Activated CD4-positive, alpha-beta T cell treated with anti-CD3 and anti-CD28 coated beads for 36 hours (primary cell): ENCODE results near the gene XPR1. TPM values are rescaled to one million over a fixed set of nuclear protein-coding genes. Genes with fewer than 3 reads are reported as not detected.

Source experiments
- ATAC-seq: fragments of 200-7000 bp; cut with Tn5 transposase; one replicate; pipeline ENCODE4 v1.10.0; 2021; ENCODE audit warnings: mild to moderate bottlenecking, moderate library complexity
- CTCF ChIA-PET: fragments of 350-600 bp; sonication (Branson Sonifier 250); formaldehyde crosslinking; loops from one replicate; lab custom pipeline; 2021; ENCODE audit warnings: antibody characterized with exemption; lab: Charles Lee
- POLR2A ChIA-PET: fragments of 350-600 bp; sonication (Branson Sonifier 250); formaldehyde crosslinking; loops from one replicate; lab custom pipeline; 2021; ENCODE audit warnings: antibody characterized with exemption, inconsistent platforms; lab: Charles Lee
- DNase-seq: peaks from one replicate; pipeline ENCODE4 v3.0.0-alpha.2; 2020
- H3K27ac Mint-ChIP-seq: one replicate; pipeline ENCODE4 v1.8.0; 2021; ENCODE audit warnings: mixed read lengths
- H3K27me3 Mint-ChIP-seq: one replicate; pipeline ENCODE4 v1.8.0; 2021; ENCODE audit warnings: mixed read lengths
- H3K36me3 Mint-ChIP-seq: one replicate; pipeline ENCODE4 v1.8.0; 2021; ENCODE audit warnings: low read depth, mixed read lengths
- H3K4me1 Mint-ChIP-seq: one replicate; pipeline ENCODE4 v1.8.0; 2021; ENCODE audit warnings: mixed read lengths
- H3K4me3 Mint-ChIP-seq: one replicate; pipeline ENCODE4 v1.8.0; 2021; ENCODE audit warnings: mild to moderate bottlenecking, moderate library complexity, mixed read lengths
- H3K9me3 Mint-ChIP-seq: one replicate; pipeline ENCODE4 v1.8.0; 2021; ENCODE audit warnings: low read depth, mixed read lengths
- intact Hi-C, 2 experiments: fragments of 100-400 bp; cut with DNase I in 1 of 2; cut with micrococcal nuclease in 1 of 2; formaldehyde crosslinking; loops; one replicate each; pipeline versions ENCODE4 v1.14.2 to v1.15.1; 2022 to 2024; cut with DNase I, micrococcal nuclease
- total RNA-seq, 2 experiments: library from RNA; stranded (reverse); gene quantifications; one replicate each; pipeline ENCODE4 v1.2.3, GENCODE V29; 2021

Gene XPR1
- total RNA-seq, 2 experiments from 2014 or later = 18.4 to 25.2 TPM

DNA sequence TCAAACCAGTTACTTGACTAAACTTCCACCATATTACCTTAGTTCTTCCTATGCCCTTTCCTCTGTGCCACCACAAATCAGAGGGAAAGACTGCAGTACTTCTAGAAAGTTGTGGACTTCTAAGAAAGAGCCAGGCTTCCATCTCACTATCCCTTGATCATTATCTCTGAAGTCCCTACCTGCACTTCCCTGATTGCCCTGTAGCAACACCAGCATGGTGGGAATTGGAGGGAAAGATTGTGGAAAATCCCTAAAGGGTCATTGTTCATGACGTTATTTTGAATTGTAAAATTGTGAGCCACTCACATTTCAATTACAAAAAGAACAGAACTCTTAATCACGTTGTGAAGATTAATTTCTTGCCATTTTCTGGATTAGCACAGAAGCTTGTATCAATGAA lies 257.5 kb downstream of the XPR1 start:
- no peaks in the 10 kb centered on the region for H3K27me3 Mint-ChIP-seq
- no peak overlapping the region for H3K27ac Mint-ChIP-seq
- ATAC-seq (no peak), DNase-seq (no peak)
- H3K36me3 Mint-ChIP-seq = no peaks in the 10 kb centered on the region
- H3K4me3 Mint-ChIP-seq = no peak overlapping the region
- no peaks in the 10 kb centered on the region for H3K9me3 Mint-ChIP-seq
- ChIA-PET CTCF (no interaction called here), POLR2A (interaction anchor here (0.6 kb wide), 1 partner anchor 217 kb away, joined by 4 read pairs; no protein-coding TSS in a partner anchor)
- intact Hi-C loops = no loop called here
- peaks cover 10% of the 10 kb centered on the region for H3K4me1 Mint-ChIP-seq

DNA sequence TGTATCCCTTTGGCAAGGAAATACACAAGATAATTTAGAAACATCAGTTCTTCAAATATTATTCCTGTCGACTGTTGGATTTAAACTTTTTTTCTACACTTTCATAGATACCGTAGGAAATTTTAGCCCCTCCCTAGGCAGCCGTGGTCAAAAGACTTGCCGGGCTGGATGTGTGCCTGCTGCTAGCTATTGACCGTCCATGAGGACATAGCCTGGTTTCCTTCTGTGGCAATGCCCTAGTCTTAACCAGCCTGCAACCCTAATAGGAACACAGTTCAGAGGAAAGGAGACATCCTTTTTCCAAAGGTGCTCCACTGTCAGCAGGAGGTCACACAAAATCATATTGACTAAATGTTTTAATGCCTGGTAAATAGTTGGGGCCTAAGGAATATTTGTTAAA lies 260.4 kb downstream of the XPR1 start:
- CTCF ChIA-PET = interaction anchor here (1.0 kb wide), 1 partner anchor 278 kb away, joined by 3 read pairs; no protein-coding TSS in a partner anchor
- no peak overlapping the region for H3K27ac Mint-ChIP-seq
- ATAC-seq = no peak

DNA sequence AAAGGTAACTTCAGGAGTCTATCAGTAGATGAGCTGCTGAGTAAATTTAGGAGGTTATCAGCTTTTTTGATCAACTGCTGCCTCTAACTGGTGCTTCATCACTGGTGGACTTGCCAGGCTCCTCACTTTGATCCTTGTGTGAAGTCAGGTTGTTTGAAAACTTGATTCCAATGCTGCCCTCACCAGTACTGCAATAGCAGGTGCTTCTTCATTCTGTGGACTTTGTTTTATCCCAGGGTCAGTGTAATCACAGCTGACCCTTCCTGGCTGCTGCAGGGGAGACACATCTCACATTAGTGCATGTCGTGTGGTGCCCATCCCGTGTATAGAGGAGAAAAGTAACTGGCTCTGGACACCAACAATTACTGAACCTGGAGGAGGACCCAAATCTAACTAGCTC lies 260.9 kb downstream of the XPR1 start:
- ATAC-seq = no peak
- intact Hi-C loops = no loop called here
- Mint-ChIP-seq H3K4me3 (no peak overlapping the region), H3K27ac (no peak overlapping the region), H3K4me1 (peaks cover 10% of the 10 kb centered on the region), H3K27me3 (no peaks in the 10 kb centered on the region), H3K36me3 (no peaks in the 10 kb centered on the region), H3K9me3 (no peaks in the 10 kb centered on the region)
- POLR2A ChIA-PET = no interaction called here
- CTCF ChIA-PET = interaction anchor here (0.7 to 1.0 kb wide), 2 partner anchors 31 to 277 kb away, joined by 3 read pairs; no protein-coding TSS in a partner anchor
- no peak for DNase-seq

More for the DNA sequence above, 260.4 kb downstream of the XPR1 start:
- no peaks in the 10 kb centered on the region for H3K36me3 Mint-ChIP-seq
- no peaks in the 10 kb centered on the region for H3K9me3 Mint-ChIP-seq
- no peaks in the 10 kb centered on the region for H3K27me3 Mint-ChIP-seq
- no peak overlapping the region for H3K4me3 Mint-ChIP-seq
- DNase-seq = no peak
- POLR2A ChIA-PET = no interaction called here
- intact Hi-C loops = no loop called here
- peaks cover 10% of the 10 kb centered on the region for H3K4me1 Mint-ChIP-seq

DNA sequence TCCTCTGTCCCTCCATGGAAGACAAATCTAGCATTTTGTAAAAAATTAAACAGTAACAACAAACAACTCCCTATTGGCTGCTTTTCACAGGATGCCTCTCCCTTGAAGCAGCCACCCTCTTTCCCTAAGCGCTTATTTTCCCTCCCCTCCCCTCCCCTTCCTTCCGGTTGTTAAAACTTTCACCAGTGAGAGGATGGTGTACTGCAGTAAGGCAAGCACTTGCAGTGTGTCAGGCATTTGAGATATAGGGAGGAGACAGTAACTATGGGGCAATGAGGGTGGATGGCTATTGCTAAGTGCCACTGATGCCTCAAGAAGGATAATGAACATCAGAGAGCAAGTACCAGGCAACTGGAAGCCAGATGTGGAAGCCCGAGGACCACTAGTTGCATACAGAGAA lies 261.8 kb downstream of the XPR1 start:
- ATAC-seq = no peak

DNA sequence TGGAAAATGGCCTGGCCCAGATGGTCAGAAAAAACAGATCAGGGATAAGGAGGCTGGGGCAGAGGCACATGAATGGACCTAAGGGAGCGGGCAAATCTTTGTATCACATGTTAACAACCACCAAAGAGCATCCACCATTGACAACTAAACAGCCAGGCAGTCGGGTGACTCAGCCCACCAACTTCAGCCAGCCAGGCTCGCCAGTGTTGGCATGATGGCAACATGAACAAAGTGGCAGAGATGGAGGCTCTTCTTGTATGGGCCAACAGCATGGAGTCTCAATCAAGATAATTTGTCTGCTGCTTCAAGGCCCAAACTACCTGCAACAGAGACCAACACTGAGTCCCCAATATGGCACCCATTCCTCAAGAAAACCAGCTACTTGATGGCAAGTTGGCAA lies 264.3 kb downstream of the XPR1 start:
- no peaks in the 10 kb centered on the region for H3K36me3 Mint-ChIP-seq
- H3K27me3 Mint-ChIP-seq = peaks cover 2% of the 10 kb centered on the region
- ATAC-seq = no peak
- no peak for DNase-seq
- no peak overlapping the region for H3K4me3 Mint-ChIP-seq
- ChIA-PET CTCF (no interaction called here), POLR2A (no interaction called here)
- no peak overlapping the region for H3K27ac Mint-ChIP-seq
- no peaks in the 10 kb centered on the region for H3K9me3 Mint-ChIP-seq
- intact Hi-C loops = no loop called here
- H3K4me1 Mint-ChIP-seq = peaks cover 10% of the 10 kb centered on the region

More for the DNA sequence above, 261.8 kb downstream of the XPR1 start:
- no peak overlapping the region for H3K4me3 Mint-ChIP-seq
- no peak for DNase-seq
- no peak overlapping the region for H3K27ac Mint-ChIP-seq
- H3K36me3 Mint-ChIP-seq = no peaks in the 10 kb centered on the region
- H3K4me1 Mint-ChIP-seq = peaks cover 10% of the 10 kb centered on the region
- no peaks in the 10 kb centered on the region for H3K27me3 Mint-ChIP-seq
- intact Hi-C loops = no loop called here
- ChIA-PET POLR2A (no interaction called here), CTCF (interaction anchor here (0.9 kb wide), 1 partner anchor 27 kb away, joined by 3 read pairs; no protein-coding TSS in a partner anchor)
- H3K9me3 Mint-ChIP-seq = no peaks in the 10 kb centered on the region

DNA sequence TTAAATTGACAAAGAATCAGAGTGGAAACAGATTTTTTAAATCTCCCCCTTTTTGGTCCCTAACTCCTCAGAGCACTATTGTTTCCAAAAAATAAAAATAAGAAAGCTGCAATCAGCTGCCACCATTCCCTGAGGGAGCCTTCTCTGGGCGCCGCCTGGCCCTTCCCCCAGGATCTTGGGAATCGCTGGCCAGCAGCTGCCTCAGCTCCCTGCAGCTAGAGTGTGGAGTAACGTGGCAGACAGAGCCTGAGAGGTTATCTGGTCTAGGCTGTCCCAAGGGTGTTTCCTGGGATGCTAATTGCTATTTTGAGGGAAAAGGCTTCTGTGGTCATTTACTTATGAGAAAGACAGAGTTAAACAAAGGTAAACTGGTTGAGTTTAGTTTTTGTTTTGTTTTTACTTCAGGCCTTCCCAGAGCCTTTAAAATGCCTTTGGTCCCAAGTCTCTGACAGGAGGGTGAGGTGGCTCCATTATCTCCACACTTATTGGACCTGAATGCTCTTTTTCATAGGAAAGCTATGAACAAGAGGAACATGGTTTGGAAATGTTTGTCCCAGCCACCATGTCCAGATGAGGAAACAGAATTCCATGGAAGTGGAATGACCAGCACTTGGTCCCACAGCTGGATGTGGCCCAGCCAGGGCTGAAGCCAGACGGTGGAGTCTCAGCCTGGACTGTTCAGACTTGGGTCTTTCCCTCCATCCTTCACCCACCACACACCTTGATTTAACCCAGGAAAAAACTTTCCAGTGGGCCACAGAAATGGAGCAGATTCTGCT lies 266.8 kb downstream of the XPR1 start:
- ATAC-seq = no peak
- H3K36me3 Mint-ChIP-seq = no peaks in the 10 kb centered on the region
- DNase-seq = no peak
- H3K4me3 Mint-ChIP-seq = no peak overlapping the region
- H3K9me3 Mint-ChIP-seq = no peaks in the 10 kb centered on the region
- ChIA-PET CTCF (interaction anchor here (0.6 to 1.0 kb wide), 4 partner anchors 16 to 51 kb away, joined by 3 read pairs; no protein-coding TSS in a partner anchor), POLR2A (no interaction called here)
- peaks cover 2% of the 10 kb centered on the region for H3K27me3 Mint-ChIP-seq
- no peak overlapping the region for H3K27ac Mint-ChIP-seq
- intact Hi-C loops = no loop called here
- H3K4me1 Mint-ChIP-seq = peaks cover 6% of the 10 kb centered on the region

DNA sequence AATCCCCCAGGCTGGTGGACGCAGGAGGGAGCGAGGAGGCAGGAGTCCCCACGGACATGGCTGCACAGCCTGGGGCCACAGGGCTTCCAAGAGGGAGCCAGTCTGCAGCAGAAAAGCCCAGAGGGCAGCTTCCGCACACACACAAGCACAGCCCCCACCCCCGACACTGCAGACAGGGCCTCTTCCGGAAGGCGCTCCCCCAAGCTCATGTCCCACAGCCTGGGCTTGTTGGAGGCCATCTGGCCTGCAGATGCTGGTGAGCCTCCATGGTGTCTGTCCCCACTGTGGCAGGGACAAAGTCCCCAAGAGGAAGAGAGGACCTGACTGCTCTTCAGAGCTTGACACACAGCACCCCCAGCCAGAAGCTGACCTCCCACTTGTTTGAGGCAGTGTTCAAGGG lies 267.4 kb downstream of the XPR1 start:
- ChIA-PET CTCF (interaction anchor here (0.6 to 1.1 kb wide), 3 partner anchors 17 to 81 kb away, joined by 3 read pairs; no protein-coding TSS in a partner anchor), POLR2A (no interaction called here)
- Mint-ChIP-seq H3K9me3 (no peaks in the 10 kb centered on the region), H3K4me1 (no peaks in the 10 kb centered on the region), H3K27ac (no peak overlapping the region), H3K27me3 (peaks cover 2% of the 10 kb centered on the region), H3K36me3 (no peaks in the 10 kb centered on the region), H3K4me3 (no peak overlapping the region)
- ATAC-seq = no peak
- DNase-seq = no peak
- intact Hi-C loops = no loop called here

DNA sequence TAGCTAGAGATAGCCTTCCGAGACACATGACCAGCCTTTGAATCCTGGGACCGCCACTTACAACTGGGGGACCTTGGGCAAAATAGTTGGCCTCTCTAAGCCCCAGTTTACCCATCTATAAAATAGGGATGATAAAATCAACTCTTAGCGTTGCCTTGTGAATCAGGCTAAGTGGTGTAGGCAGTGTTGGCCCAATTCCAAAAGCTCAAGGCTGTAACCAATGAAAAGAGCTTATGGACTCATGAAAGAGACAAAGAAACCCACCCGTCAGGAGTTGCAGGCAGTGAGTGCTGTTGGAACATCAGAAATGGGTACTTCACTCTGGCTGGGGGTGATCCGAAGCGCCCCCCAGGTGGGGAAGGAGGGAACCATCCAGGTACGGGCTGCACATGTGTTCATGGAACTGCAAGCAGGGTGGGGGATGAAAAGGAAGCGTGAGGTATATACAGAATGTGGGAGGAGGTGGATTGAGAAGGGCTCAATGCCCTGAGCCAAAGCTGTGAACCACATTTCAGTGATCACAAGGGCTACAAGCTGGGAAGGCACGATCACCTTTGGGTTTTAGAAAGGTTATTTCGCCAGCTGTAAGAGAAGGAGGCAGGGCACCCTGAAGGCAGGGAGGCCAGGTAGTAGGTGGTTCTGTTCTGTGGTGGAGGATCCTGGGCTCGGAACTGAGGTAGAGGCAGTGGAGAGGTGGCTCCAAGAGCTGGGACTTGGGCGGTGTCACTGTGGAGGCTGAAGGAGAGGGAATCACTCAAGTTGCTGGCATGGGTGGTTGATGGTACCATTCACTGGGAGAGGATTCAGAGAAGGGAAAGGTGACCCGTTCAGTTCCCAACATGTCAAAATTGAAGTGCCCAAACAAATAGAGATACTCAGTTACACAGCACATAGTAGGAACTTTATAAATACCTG lies 269.5 kb downstream of the XPR1 start:
- no peak for ATAC-seq
- Mint-ChIP-seq H3K9me3 (peaks cover 2% of the 10 kb centered on the region), H3K36me3 (peaks cover 2% of the 10 kb centered on the region), H3K4me1 (no peaks in the 10 kb centered on the region), H3K27ac (no peak overlapping the region), H3K27me3 (peaks cover 2% of the 10 kb centered on the region), H3K4me3 (no peak overlapping the region)
- intact Hi-C loops = no loop called here
- CTCF ChIA-PET = interaction anchor here (0.9 to 1.2 kb wide), 2 partner anchors 37 to 265 kb away, joined by 3 read pairs; no protein-coding TSS in a partner anchor
- POLR2A ChIA-PET = no interaction called here
- no peak for DNase-seq

DNA sequence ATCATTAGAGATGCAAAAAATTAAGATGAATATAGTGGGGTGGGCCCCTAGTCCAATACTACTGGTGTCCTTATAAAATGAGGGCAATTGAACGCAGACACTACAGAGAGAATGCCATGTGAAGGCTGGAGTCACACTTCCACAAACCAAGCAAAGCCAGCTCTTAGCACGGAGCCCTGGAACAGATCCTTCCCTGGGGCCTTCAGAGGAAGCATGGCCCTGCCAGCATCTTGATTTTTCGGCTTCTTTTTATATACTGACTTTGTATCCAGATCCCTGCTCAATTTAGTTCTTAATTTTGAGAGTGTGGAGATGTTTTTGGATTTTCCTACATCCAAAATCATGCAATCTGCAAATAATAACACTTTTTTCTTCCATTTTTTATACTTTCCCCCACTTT lies 270.7 kb downstream of the XPR1 start:
- no peak overlapping the region for H3K4me3 Mint-ChIP-seq
- H3K27me3 Mint-ChIP-seq = peaks cover 2% of the 10 kb centered on the region

DNA sequence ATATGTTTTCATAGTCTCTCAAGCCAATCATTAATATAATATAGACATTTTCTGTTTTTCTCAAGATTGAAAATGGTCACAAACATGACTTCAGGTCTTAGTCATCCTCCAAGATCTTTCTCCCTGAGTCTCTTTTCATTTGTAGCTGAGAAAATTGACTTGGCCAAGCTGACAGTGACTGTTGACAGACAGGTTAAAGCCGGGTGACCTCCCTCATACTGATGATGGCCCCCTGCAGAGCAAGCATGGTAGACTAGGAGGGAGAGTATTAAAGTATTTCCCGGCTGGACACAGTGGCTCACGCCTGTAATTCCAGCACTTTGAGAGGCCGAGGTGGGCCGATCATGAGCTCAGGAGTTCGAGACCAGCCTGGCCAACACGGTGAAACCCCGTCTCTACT lies 274.1 kb downstream of the XPR1 start:
- DNase-seq = no peak
- CTCF ChIA-PET = interaction anchor here (0.6 to 1.4 kb wide), 3 partner anchors 24 to 458 kb away, joined by 3 read pairs; no protein-coding TSS in a partner anchor
- H3K36me3 Mint-ChIP-seq = peaks cover 2% of the 10 kb centered on the region
- no peak overlapping the region for H3K27ac Mint-ChIP-seq
- H3K4me1 Mint-ChIP-seq = peaks cover 8% of the 10 kb centered on the region
- intact Hi-C loops = no loop called here
- POLR2A ChIA-PET = interaction anchor here (0.6 kb wide), 1 partner anchor 1235 kb away, joined by 3 read pairs; no protein-coding TSS in a partner anchor
- no peak for ATAC-seq
- peaks cover 10% of the 10 kb centered on the region for H3K27me3 Mint-ChIP-seq
- no peak overlapping the region for H3K4me3 Mint-ChIP-seq
- peaks cover 2% of the 10 kb centered on the region for H3K9me3 Mint-ChIP-seq

More for the DNA sequence above, 270.7 kb downstream of the XPR1 start:
- intact Hi-C loops = no loop called here
- ChIA-PET CTCF (interaction anchor here (1.2 kb wide), 1 partner anchor 38 kb away, joined by 3 read pairs; no protein-coding TSS in a partner anchor), POLR2A (interaction anchor here (0.6 kb wide), 1 partner anchor 587 kb away, joined by 6 read pairs; no protein-coding TSS in a partner anchor)
- ATAC-seq = no peak
- peaks cover 2% of the 10 kb centered on the region for H3K36me3 Mint-ChIP-seq
- no peaks in the 10 kb centered on the region for H3K4me1 Mint-ChIP-seq
- peaks cover 2% of the 10 kb centered on the region for H3K9me3 Mint-ChIP-seq
- DNase-seq = no peak
- H3K27ac Mint-ChIP-seq = no peak overlapping the region

DNA sequence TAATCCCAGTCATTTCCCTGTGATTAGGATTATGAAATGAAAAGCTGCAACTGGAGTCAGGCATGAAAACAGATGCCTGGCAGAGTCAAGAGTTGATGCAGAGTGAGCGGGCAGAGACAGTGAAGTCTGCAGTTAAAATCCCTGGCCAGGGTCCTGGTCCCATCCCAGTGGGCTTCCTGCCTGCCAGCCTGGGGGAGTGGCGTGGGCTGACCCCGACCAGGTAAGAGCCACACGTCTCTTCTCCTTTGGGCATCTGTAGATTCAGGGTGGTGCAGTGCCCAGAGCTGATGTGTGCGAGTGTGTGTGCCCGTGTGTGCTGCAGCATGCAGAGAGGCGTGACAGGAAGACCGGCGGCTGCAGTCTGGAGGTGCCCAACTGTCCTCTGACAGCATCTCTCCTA lies 274.7 kb downstream of the XPR1 start:
- H3K4me1 Mint-ChIP-seq = peaks cover 8% of the 10 kb centered on the region
- DNase-seq (no peak), ATAC-seq (no peak)
- peaks cover 2% of the 10 kb centered on the region for H3K9me3 Mint-ChIP-seq
- peaks cover 2% of the 10 kb centered on the region for H3K36me3 Mint-ChIP-seq
- no peak overlapping the region for H3K4me3 Mint-ChIP-seq
- H3K27ac Mint-ChIP-seq = no peak overlapping the region
- ChIA-PET POLR2A (no interaction called here), CTCF (interaction anchor here (0.6 to 1.4 kb wide), 3 partner anchors 25 to 458 kb away, joined by 3 read pairs; no protein-coding TSS in a partner anchor)
- intact Hi-C loops = no loop called here
- H3K27me3 Mint-ChIP-seq = peaks cover 13% of the 10 kb centered on the region
